ENCODE measurements around the gene COQ8A. TPM values are rescaled to one million over a fixed set of nuclear protein-coding genes. Genes with fewer than 3 reads are reported as not detected.

Gene COQ8A
- total RNA-seq (2021) (39.4 to 41.1 TPM (median 40.8 TPM) in 3 replicates), Bru-seq, nascent RNA (percentile 49 among the genes with signal in this experiment)
- long read RNA-seq, experiment 1, transcript COQ8A-201 (15 exons, 2,872 nt) = major isoform, 173 of 212 reads
- long read RNA-seq, experiment 1, partial matches to known transcripts = 19 of 212 reads
- long read RNA-seq, experiment 1, other reads (novel, unspliced or antisense) = 20 of 212 reads
- long read RNA-seq, experiment 2, transcript COQ8A-201 (15 exons, 2,872 nt) = major isoform, 20 of 49 reads
- long read RNA-seq, experiment 2, partial matches to known transcripts = 15 of 49 reads
- long read RNA-seq, experiment 2, other reads (novel, unspliced or antisense) = 11 of 49 reads
- long read RNA-seq, experiment 3, transcript COQ8A-201 (15 exons, 2,872 nt) = major isoform, 8 of 11 reads
- long read RNA-seq, experiment 3, partial matches to known transcripts = 0 of 11 reads
- long read RNA-seq, experiment 3, other reads (novel, unspliced or antisense) = 3 of 11 reads

DNA sequence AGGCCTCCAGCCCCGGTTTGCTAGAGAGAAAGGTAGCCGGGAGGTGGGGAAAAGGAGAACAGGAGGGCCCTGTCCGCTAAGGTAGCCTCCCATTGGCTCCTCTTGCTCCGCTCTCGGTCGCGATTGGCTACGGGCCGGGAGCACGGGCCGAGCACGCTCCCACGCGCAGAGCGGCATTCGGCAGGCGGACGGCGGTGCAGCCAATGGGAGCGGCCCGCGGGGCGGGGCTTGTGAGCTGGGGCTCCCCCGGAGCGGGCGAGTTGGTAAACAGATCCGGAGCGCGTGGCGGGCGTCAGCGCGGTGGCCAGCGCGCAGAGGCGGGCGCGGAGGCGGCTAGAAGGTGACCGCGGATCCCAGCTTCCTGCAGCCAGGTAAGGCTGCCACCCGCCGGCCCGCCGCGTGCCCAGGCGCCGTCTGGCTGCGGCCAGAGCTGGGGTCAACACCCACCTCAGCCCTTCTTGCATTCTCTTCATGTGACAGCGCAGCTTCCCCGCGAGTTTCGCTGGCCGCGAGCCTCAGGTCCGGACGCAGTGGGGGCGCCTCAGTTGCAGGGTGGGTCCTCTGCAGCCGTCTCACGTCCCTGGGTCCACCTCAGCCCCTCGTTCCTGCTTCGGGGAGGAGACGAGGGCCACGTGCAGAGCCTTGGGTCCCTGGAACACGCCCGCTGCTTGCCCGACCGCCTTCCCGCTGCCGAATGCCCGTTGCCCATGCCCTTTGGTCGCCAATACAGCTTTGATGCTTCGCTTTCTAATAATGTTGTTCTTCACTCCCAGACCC lies at the start of gene COQ8A:
TSS of gene COQ8A (plus strand) at position 266 of the 777 bp plus-strand sequence. CDS start 21,092 bp downstream, outside the sequence.
- CTCF ChIA-PET = interaction anchor here (0.7 to 1.6 kb wide), 5 partner anchors 21 to 332 kb away, joined by 3 to 9 read pairs (median 4); no protein-coding TSS in a partner anchor
- POLR2A ChIA-PET = no interaction called here
- H3K27me3 Mint-ChIP-seq (ENCODE audit: low read depth) = peaks cover 7% of the 10 kb centered on the region
- peaks cover 54% of the 10 kb centered on the region for H3K4me1 Mint-ChIP-seq
- H3K36me3 Mint-ChIP-seq = no peaks in the 10 kb centered on the region
- H3K4me3 Mint-ChIP-seq = peak within 1 kb of the TSS; percentile 82
- H3K9me3 Mint-ChIP-seq = peaks cover 7% of the 10 kb centered on the region
- H3K27ac Mint-ChIP-seq = peak within 1 kb of the TSS; percentile 84
- ATAC-seq (peak; percentile 96), DNase-seq (ENCODE audit: low spot score) (peak; percentile 99)
- TF ChIP-seq, protein P1, sequence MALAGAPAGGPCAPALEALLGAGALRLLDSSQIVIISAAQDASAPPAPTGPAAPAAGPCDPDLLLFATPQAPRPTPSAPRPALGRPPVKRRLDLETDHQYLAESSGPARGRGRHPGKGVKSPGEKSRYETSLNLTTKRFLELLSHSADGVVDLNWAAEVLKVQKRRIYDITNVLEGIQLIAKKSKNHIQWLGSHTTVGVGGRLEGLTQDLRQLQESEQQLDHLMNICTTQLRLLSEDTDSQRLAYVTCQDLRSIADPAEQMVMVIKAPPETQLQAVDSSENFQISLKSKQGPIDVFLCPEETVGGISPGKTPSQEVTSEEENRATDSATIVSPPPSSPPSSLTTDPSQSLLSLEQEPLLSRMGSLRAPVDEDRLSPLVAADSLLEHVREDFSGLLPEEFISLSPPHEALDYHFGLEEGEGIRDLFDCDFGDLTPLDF (CRISPR knock-in tag; IDR thresholded peaks at IDR 0.05) = peak; percentile 91
- TF ChIP-seq, protein P2, sequence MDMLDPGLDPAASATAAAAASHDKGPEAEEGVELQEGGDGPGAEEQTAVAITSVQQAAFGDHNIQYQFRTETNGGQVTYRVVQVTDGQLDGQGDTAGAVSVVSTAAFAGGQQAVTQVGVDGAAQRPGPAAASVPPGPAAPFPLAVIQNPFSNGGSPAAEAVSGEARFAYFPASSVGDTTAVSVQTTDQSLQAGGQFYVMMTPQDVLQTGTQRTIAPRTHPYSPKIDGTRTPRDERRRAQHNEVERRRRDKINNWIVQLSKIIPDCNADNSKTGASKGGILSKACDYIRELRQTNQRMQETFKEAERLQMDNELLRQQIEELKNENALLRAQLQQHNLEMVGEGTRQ (CRISPR knock-in tag; IDR thresholded peaks at IDR 0.05) = peak; percentile 68
- TF ChIP-seq TEAD4 (CRISPR knock-in tag; IDR thresholded peaks at IDR 0.05) (peak; percentile 14; the same call in 1 of the 2 replicates), ATF1 (CRISPR knock-in tag; IDR thresholded peaks at IDR 0.05) (0 out of 2 replicates have a peak, but pooled peaks have one; percentile 14), FOXP1 (CRISPR knock-in tag; IDR thresholded peaks at IDR 0.05; ENCODE audit: borderline replicate concordance) (peak; percentile 78; the same call in 1 of the 2 replicates), RORB (CRISPR knock-in tag; IDR thresholded peaks at IDR 0.05) (no peak), CREM (CRISPR knock-in tag; IDR thresholded peaks at IDR 0.05) (peak; percentile 68; the same call in 1 of the 2 replicates), ZNF232 (CRISPR knock-in tag; IDR thresholded peaks at IDR 0.05) (no peak), FOXK1 (CRISPR knock-in tag; IDR thresholded peaks at IDR 0.05) (peak; percentile 97), MXD4 (CRISPR knock-in tag; IDR thresholded peaks at IDR 0.05; ENCODE audit: borderline replicate concordance) (no peak), IRF2 (CRISPR knock-in tag; IDR thresholded peaks at IDR 0.05; ENCODE audit: borderline replicate concordance, low read depth) (no peak)
- TF ChIP-seq, protein P3, sequence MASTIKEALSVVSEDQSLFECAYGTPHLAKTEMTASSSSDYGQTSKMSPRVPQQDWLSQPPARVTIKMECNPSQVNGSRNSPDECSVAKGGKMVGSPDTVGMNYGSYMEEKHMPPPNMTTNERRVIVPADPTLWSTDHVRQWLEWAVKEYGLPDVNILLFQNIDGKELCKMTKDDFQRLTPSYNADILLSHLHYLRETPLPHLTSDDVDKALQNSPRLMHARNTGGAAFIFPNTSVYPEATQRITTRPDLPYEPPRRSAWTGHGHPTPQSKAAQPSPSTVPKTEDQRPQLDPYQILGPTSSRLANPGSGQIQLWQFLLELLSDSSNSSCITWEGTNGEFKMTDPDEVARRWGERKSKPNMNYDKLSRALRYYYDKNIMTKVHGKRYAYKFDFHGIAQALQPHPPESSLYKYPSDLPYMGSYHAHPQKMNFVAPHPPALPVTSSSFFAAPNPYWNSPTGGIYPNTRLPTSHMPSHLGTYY (CRISPR knock-in tag; IDR thresholded peaks at IDR 0.05) = no peak
- TF ChIP-seq, protein P4, sequence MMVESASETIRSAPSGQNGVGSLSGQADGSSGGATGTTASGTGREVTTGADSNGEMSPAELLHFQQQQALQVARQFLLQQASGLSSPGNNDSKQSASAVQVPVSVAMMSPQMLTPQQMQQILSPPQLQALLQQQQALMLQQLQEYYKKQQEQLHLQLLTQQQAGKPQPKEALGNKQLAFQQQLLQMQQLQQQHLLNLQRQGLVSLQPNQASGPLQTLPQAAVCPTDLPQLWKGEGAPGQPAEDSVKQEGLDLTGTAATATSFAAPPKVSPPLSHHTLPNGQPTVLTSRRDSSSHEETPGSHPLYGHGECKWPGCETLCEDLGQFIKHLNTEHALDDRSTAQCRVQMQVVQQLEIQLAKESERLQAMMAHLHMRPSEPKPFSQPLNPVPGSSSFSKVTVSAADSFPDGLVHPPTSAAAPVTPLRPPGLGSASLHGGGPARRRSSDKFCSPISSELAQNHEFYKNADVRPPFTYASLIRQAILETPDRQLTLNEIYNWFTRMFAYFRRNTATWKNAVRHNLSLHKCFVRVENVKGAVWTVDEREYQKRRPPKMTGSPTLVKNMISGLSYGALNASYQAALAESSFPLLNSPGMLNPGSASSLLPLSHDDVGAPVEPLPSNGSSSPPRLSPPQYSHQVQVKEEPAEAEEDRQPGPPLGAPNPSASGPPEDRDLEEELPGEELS (CRISPR knock-in tag; IDR thresholded peaks at IDR 0.05) = peak; percentile 17; the same call in 1 of the 2 replicates
- TF ChIP-seq, protein P5, sequence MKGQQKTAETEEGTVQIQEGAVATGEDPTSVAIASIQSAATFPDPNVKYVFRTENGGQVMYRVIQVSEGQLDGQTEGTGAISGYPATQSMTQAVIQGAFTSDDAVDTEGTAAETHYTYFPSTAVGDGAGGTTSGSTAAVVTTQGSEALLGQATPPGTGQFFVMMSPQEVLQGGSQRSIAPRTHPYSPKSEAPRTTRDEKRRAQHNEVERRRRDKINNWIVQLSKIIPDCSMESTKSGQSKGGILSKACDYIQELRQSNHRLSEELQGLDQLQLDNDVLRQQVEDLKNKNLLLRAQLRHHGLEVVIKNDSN (CRISPR knock-in tag; IDR thresholded peaks at IDR 0.05) = peak; percentile 56
- TF ChIP-seq, protein P6, sequence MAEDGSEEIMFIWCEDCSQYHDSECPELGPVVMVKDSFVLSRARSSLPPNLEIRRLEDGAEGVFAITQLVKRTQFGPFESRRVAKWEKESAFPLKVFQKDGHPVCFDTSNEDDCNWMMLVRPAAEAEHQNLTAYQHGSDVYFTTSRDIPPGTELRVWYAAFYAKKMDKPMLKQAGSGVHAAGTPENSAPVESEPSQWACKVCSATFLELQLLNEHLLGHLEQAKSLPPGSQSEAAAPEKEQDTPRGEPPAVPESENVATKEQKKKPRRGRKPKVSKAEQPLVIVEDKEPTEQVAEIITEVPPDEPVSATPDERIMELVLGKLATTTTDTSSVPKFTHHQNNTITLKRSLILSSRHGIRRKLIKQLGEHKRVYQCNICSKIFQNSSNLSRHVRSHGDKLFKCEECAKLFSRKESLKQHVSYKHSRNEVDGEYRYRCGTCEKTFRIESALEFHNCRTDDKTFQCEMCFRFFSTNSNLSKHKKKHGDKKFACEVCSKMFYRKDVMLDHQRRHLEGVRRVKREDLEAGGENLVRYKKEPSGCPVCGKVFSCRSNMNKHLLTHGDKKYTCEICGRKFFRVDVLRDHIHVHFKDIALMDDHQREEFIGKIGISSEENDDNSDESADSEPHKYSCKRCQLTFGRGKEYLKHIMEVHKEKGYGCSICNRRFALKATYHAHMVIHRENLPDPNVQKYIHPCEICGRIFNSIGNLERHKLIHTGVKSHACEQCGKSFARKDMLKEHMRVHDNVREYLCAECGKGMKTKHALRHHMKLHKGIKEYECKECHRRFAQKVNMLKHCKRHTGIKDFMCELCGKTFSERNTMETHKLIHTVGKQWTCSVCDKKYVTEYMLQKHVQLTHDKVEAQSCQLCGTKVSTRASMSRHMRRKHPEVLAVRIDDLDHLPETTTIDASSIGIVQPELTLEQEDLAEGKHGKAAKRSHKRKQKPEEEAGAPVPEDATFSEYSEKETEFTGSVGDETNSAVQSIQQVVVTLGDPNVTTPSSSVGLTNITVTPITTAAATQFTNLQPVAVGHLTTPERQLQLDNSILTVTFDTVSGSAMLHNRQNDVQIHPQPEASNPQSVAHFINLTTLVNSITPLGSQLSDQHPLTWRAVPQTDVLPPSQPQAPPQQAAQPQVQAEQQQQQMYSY (CRISPR knock-in tag; IDR thresholded peaks at IDR 0.05) = no peak; the same call in 1 of the 2 replicates
- TF ChIP-seq, protein P7, sequence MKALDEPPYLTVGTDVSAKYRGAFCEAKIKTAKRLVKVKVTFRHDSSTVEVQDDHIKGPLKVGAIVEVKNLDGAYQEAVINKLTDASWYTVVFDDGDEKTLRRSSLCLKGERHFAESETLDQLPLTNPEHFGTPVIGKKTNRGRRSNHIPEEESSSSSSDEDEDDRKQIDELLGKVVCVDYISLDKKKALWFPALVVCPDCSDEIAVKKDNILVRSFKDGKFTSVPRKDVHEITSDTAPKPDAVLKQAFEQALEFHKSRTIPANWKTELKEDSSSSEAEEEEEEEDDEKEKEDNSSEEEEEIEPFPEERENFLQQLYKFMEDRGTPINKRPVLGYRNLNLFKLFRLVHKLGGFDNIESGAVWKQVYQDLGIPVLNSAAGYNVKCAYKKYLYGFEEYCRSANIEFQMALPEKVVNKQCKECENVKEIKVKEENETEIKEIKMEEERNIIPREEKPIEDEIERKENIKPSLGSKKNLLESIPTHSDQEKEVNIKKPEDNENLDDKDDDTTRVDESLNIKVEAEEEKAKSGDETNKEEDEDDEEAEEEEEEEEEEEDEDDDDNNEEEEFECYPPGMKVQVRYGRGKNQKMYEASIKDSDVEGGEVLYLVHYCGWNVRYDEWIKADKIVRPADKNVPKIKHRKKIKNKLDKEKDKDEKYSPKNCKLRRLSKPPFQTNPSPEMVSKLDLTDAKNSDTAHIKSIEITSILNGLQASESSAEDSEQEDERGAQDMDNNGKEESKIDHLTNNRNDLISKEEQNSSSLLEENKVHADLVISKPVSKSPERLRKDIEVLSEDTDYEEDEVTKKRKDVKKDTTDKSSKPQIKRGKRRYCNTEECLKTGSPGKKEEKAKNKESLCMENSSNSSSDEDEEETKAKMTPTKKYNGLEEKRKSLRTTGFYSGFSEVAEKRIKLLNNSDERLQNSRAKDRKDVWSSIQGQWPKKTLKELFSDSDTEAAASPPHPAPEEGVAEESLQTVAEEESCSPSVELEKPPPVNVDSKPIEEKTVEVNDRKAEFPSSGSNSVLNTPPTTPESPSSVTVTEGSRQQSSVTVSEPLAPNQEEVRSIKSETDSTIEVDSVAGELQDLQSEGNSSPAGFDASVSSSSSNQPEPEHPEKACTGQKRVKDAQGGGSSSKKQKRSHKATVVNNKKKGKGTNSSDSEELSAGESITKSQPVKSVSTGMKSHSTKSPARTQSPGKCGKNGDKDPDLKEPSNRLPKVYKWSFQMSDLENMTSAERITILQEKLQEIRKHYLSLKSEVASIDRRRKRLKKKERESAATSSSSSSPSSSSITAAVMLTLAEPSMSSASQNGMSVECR (CRISPR knock-in tag; IDR thresholded peaks at IDR 0.05; ENCODE audit: borderline replicate concordance) = peak; percentile 20; the same call in 1 of the 2 replicates
- TF ChIP-seq, protein P8, sequence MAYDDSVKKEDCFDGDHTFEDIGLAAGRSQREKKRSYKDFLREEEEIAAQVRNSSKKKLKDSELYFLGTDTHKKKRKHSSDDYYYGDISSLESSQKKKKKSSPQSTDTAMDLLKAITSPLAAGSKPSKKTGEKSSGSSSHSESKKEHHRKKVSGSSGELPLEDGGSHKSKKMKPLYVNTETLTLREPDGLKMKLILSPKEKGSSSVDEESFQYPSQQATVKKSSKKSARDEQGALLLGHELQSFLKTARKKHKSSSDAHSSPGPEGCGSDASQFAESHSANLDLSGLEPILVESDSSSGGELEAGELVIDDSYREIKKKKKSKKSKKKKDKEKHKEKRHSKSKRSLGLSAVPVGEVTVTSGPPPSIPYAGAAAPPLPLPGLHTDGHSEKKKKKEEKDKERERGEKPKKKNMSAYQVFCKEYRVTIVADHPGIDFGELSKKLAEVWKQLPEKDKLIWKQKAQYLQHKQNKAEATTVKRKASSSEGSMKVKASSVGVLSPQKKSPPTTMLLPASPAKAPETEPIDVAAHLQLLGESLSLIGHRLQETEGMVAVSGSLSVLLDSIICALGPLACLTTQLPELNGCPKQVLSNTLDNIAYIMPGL (CRISPR knock-in tag; IDR thresholded peaks at IDR 0.05) = peak; percentile 61; the same call in 1 of the 2 replicates

Measured in WTC11 (cell line).